Stimulated activated CD8-positive, alpha-beta memory T cell treated with anti-CD3 and anti-CD28 coated beads, Interleukin-2, amount 100 ng/mL, for 48 hours (primary cell): ENCODE measurements around the gene ZNF669.
A peak's percentile ranks its signal among the peaks of the same experiment; 100 is the strongest.
"Not testable (repeated sequence)": the region's sequence is repeated elsewhere in the genome, so short reads cannot be mapped to it uniquely, and the experiment has no call there.

Source experiments
- DNase-seq, 2 donors: peaks; one replicate each; pipeline ENCODE4 v3.0.0-alpha.2; 2020; ENCODE audit warnings: low read depth in 2 of 2

ZNF669 gene

GRCh38 chr1:247103859-247104591, at the start of gene ZNF669:
Gene ZNF669 (minus strand): TSS chr1:247104356. CDS start chr1:247104199, 157 bp downstream.
- peak; percentile 90 to 91 for DNase-seq

DNA sequence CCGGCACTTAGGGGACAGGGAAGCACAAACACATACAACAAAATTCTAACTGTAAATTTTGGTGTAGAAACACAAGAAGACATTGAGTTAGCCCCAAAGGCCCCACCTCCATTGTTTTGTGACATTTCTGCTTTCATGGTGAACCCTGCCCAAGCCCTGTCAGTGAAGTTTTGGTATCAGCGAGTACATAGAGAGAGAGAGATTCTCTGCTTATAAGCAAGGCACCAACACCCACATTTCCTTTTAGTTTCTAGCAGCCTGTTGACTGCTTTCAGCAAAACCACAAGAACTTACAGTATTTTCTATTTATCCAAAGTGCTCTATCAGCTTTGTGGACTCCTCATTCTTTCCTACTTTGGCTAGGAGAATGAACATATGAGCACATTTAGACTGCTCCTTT, 43.6 kb upstream of the ZNF669 start:
- DNase-seq: no peak

DNA sequence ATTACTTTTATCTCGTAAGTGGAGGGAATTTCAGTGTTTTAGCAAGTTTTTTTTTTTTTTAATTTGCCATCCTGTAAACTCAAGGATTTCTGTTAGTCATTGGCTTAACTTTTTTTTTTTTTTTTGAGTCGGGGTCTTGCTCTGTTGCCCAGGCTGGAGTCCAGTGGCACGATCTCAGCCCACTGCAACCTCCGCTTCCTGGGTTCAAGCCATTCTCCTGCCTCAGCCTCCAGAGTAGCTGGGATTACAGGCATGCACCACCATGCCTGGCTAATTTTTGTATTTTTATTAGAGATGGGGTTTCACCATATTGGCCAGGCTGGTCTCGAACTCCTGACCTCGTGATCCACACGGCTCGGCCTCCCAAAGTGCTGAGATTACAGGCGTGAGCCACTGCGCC, 43.0 kb upstream of the ZNF669 start:
- DNase-seq: not testable (repeated sequence)

GRCh38 chr1:247146671-247147070, 42.5 kb upstream of the ZNF669 start:
- no peak for DNase-seq

GRCh38 chr1:247145279-247145678, 41.1 kb upstream of the ZNF669 start:
- no peak for DNase-seq

DNA sequence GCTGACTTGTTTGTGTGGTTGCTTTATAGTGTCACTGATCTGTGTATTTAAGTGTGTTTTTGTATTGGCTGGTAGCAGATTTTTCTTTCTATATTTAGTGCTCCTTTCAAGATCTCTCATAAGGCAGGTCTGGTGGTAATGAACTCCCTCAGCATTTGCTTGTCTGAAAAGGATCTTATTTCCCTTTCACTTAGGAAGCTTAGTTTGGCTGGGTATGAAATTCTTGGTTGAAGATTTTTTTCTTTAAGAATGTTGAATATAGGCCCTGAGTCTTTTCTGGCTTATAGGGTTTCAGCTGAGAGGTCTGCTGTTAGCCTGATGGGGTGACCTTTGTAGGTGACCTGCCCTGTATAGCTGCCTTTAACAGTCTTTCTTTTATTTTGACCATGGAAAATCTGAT, 35.4 kb upstream of the ZNF669 start:
- not testable (repeated sequence) for DNase-seq

DNA sequence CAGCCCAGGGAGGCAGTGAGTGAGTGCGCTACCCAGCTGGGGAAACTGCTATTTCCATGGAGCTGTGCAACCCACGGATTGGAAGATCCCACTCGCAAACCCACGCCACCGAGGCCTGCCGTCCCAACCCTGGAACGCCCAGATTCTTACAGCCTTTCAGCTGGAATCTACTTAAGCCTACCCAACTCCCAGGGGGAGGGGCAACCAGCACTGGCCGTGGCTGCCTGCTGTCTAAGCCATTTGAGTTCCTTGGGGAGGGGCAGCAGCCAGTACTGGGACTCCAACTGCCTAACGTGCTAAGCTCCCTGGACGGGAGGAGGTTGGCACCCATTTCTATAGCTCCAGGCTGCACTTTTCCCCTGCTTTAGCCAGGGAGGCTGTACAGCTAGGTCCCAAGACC, 27.1 kb upstream of the ZNF669 start:
- no peak for DNase-seq

DNA sequence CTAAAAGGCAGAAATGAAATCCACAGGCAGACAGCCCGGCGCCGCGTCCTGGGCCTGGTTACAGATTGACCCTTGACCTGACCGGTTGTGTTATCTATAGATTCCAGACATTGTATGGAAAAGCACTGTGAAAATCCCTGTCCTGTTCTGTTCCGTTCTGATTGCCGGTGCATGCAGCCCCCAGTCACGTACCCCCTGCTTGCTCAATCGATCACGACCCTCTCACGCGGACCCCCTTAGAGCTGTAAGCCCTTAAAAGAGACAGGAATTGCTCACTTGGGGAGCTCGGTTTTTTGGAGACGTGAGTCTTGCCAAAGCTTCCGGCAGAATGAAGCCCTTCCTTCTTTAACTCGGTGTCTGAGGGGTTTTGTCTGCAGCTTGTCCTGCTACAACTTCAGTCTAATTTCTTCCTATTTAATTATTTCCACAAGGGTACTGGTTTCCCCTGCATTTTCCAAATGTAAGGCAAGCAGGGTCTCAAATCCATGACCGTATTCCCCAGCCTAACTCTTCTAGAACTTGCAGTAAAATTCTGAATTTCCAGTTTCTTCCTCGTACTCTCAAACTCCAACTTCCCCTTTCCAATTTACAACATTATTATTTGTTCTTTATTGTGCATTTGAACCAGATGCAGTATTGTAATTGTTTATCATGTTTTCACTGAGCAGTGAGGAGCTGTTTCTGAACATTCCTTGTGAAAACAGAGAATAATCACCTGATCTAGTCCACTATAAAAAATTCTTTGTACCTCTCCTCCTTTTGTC, 23.5 kb upstream of the ZNF669 start:
- DNase-seq: not testable (repeated sequence)

DNA sequence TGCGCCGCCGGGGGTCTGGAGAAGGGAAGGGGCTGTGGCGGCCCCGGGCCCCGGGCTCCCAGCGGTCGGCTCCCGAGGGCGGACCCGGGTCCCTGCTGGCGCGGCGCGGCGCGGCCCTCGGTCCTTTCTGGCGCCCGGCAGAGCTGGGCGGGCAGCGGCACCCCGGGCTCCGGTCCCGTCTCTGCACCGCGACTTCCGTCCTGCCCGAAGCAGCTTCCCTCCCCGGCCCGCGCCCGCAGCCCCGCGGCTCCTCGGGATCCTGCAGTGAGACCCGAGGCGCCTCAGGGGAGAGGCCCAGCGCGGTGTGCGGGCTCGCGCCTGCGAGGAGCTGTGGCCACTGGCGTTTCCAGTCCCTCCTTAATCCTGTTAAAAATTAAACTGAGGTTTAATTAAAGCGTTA, 22.4 kb upstream of the ZNF669 start:
- DNase-seq: not testable (repeated sequence)

- DNase-seq: not testable (repeated sequence)
Measured at GRCh38 chr1:247126166-247126565, 22.0 kb upstream of the ZNF669 start.

GRCh38 chr1:247121382-247121781, 17.2 kb upstream of the ZNF669 start:
- no peak for DNase-seq

GRCh38 chr1:247120408-247120668, 16.2 kb upstream of the ZNF669 start:
- not testable (repeated sequence) for DNase-seq

GRCh38 chr1:247119600-247120407, 15.6 kb upstream of the ZNF669 start:
- no peak for DNase-seq

GRCh38 chr1:247118946-247119446, 14.8 kb upstream of the ZNF669 start:
- peak in 1 of 2 donors; percentile 44 for DNase-seq

DNA sequence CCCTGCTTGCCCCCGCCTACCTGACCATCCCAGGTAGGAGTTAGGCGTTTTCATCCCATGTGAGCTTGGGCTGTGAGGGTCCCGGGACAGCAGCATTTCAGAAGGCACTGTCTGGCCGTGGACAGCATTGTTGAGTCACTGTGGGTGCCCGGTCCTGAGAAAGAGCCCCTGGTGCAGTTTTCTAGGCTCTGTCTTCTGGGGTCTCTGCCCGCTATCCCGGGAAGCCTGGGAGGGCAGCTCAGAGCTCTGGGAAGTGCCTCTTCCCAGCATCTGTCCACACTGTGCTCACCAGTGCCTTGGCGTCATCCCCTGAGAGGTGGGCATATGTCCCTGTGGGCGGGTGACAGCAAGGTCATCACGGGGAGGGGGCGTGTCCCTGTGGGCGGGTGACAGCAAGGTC, 11.4 kb upstream of the ZNF669 start:
- DNase-seq: no peak

DNA sequence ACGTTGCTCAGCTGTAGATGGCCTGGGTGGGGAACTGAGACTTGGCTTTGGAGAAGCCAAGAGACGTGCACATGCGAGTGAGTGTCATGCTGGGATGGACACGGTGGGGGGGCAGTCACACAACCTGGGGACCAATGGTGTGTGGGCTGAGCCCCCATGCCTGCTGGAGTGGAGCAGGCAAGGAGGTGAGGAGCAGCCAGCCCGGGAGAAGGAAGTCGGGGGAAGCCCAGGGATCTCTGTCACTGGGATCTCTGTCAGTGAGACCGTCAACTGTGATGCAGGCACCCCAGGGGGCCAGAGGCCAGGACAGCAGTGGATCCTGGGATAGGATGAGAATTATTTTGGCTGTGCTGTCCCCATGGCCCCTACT, 11.0 kb upstream of the ZNF669 start:
- no peak for DNase-seq

GRCh38 chr1:247114351-247115140, 10.4 kb upstream of the ZNF669 start:
- DNase-seq: no peak

GRCh38 chr1:247113733-247114271, 9.6 kb upstream of the ZNF669 start:
- DNase-seq: no peak

- no peak for DNase-seq
Measured at GRCh38 chr1:247113094-247113497, 8.9 kb upstream of the ZNF669 start.

GRCh38 chr1:247112479-247112781, 8.3 kb upstream of the ZNF669 start:
- no peak for DNase-seq

- no peak for DNase-seq
Measured at GRCh38 chr1:247111700-247112478, 7.7 kb upstream of the ZNF669 start.
